AG09319 (cell line): ENCODE results near the gene IDH3A.

Source experiments
- DNase-seq: peaks from one replicate; pipeline ENCODE4 v3.0.0-alpha.2; 2010; ENCODE audit warnings: low read depth; ENCODE audit errors: extremely low read depth
- TF ChIP-seq, protein P1 (sequence below): IDR thresholded peaks from 2 replicates; pipeline ENCODE4 v1.5.1; 2011; ENCODE audit warnings: low read depth, mild to moderate bottlenecking, inconsistent platforms, low read length, moderate library complexity

The IDH3A gene

GRCh38 chr15:78209646-78210348 lies 60.6 kb downstream of the IDH3A start:
- no peak for DNase-seq
- TF ChIP-seq, protein P1, sequence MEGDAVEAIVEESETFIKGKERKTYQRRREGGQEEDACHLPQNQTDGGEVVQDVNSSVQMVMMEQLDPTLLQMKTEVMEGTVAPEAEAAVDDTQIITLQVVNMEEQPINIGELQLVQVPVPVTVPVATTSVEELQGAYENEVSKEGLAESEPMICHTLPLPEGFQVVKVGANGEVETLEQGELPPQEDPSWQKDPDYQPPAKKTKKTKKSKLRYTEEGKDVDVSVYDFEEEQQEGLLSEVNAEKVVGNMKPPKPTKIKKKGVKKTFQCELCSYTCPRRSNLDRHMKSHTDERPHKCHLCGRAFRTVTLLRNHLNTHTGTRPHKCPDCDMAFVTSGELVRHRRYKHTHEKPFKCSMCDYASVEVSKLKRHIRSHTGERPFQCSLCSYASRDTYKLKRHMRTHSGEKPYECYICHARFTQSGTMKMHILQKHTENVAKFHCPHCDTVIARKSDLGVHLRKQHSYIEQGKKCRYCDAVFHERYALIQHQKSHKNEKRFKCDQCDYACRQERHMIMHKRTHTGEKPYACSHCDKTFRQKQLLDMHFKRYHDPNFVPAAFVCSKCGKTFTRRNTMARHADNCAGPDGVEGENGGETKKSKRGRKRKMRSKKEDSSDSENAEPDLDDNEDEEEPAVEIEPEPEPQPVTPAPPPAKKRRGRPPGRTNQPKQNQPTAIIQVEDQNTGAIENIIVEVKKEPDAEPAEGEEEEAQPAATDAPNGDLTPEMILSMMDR = no peak

DNA sequence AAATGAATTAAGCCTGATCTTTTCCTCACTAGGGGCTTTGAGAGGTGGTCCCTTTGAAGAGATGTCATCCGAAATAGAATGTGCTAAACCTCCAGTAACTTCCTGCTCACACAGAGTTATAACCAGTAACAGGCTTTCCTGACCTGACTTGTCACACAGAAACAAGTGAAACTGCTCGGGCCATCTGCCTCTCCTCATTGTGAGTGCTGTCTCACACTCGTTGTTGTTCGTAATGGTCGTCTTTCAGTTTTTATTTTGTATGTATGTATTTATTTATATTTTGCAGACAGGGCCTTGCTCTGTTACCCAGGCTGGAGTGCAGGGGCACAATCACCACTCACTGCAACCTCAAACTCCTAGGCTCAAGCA lies 61.2 kb downstream of the IDH3A start:
- TF ChIP-seq, protein P1 = no peak
- DNase-seq = no peak

GRCh38 chr15:78211189-78211921 lies 62.2 kb downstream of the IDH3A start:
- TF ChIP-seq, protein P1 = no peak
- no peak for DNase-seq

DNA sequence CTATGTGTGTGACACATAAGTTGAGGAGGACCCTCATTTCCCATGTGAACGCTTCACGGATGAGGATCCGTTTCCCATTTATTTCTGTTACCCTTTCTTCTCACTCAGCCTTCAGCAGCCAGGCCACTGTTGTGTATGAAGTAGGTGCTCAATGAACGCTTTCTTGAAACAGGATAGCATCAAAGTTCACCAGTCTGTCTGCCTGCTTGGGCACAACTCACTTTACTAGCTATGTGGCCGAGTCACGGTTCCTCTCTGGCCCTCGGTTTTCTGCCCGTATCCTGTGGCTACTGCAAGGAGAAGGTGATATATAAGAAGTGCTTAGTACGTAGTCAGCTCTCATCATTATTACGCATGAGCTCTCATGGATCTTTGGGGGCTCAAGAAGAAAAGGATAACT lies 62.8 kb downstream of the IDH3A start:
- TF ChIP-seq, protein P1 = no peak
- DNase-seq = no peak

GRCh38 chr15:78212546-78213424 lies 63.6 kb downstream of the IDH3A start:
- DNase-seq = no peak
- TF ChIP-seq, protein P1 = no peak

DNA sequence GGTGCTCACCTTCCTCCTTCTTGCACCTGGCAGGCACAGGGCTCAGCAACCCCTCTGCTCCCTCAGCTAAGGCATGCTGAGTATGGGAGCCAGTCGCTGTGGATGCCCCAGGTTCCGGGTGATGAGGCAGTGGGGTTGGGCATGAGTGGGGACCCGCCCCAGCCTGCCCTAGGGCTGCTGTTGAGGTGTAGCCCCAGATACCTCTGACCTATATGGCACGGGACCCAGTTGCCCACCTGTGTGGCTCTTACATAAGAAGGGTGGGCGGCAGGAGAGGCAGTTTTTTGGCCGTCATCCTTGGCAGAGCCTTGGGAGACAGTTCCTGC lies 64.2 kb downstream of the IDH3A start:
- DNase-seq = no peak
- TF ChIP-seq, protein P1 = no peak

DNA sequence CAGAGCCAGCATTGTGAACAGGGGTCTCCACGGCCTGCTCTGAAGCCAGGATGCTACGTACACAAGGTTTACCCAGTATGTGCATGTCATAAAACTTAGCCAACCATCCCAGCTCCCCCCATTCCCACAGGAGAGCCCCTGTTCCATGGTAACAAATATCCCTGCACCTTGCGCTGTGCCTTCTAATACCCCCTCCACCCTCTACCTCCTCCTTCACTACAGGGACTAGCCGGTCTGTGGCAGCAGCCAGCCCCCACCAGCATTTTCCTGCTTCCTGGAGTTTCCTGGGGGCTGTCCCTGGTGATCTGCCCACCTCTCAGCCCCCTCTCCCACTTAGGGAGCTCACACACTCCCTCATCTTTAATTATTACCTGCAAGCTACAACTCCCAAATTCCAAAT lies 64.8 kb downstream of the IDH3A start:
- TF ChIP-seq, protein P1 = no peak

More for the DNA sequence above, 64.8 kb downstream of the IDH3A start:
- DNase-seq = no peak
